Measurements from ENCODE around the gene TPM2.

The TPM2 gene

GRCh38 chr9:35710818-35711500 is 21.2 kb upstream of the TPM2 start:
- TF ChIP-seq CTCF (IDR thresholded peaks at IDR 0.05; ENCODE audit: low read depth, low read length): no peak
- peaks cover 82% of the 10 kb centered on the region for H3K36me3 ChIP-seq
- no peaks in the 10 kb centered on the region for H3K27me3 ChIP-seq
- DNase-seq: no peak
- H3K4me1 ChIP-seq: no peaks in the 10 kb centered on the region
- H3K9me3 ChIP-seq: no peaks in the 10 kb centered on the region
- H3K4me3 ChIP-seq (ENCODE audit: low read depth, low read length): no peak overlapping the region

DNA sequence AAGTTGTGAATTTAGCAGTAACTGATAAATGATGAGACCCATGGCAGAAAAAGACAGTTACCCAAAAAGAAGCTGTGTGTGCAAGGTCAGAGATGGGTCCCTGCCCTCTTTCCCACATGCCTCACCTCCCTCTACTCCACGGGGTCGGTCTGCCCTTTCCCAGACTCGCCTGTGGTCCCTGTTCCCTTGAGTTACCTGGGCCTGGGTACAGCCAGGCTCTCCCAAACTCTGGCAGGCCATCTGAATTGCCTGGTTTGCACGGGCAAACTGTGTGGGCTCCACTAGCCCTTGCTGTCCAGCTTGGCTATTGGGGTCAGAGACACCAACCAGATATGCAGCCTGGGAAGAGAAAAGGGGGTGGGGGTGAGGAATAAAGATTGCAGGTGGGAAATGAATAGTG is 18.4 kb upstream of the TPM2 start:
- no peak for DNase-seq

DNA sequence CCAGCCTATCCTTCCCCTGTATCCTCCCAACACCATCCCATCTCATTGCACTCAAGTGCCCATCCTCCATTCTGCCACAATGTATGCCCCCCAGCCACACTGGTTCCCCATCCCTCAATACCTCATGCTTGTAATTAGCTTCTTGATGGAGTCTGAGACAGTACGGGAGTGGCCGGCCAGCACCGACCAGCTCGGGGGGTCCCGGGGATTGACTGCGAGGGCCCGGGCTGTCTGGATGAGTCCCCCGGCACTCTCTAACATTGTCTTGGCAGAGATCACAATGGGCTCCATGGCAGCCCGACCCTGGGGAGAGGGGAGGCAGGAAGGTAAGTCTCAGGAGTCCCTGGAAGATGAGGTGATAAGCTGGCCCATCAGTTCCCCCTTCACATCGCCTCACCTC is 17.2 kb upstream of the TPM2 start:
- no peaks in the 10 kb centered on the region for H3K4me1 ChIP-seq
- H3K9me3 ChIP-seq: no peaks in the 10 kb centered on the region
- no peak for TF ChIP-seq CTCF (IDR thresholded peaks at IDR 0.05; ENCODE audit: low read depth, low read length)
- peaks cover 91% of the 10 kb centered on the region for H3K36me3 ChIP-seq
- no peaks in the 10 kb centered on the region for H3K27me3 ChIP-seq
- DNase-seq: no peak
- H3K4me3 ChIP-seq (ENCODE audit: low read depth, low read length): no peak overlapping the region

More for the DNA sequence above, 18.4 kb upstream of the TPM2 start:
- H3K4me1 ChIP-seq: no peaks in the 10 kb centered on the region
- no peaks in the 10 kb centered on the region for H3K27me3 ChIP-seq
- no peaks in the 10 kb centered on the region for H3K9me3 ChIP-seq
- H3K4me3 ChIP-seq (ENCODE audit: low read depth, low read length): no peak overlapping the region
- H3K36me3 ChIP-seq: peaks cover 88% of the 10 kb centered on the region
- no peak for TF ChIP-seq CTCF (IDR thresholded peaks at IDR 0.05; ENCODE audit: low read depth, low read length)

- TF ChIP-seq CTCF (IDR thresholded peaks at IDR 0.05; ENCODE audit: low read depth, low read length): no peak
- H3K4me1 ChIP-seq: no peaks in the 10 kb centered on the region
- no peaks in the 10 kb centered on the region for H3K27me3 ChIP-seq
- no peak for DNase-seq
- H3K4me3 ChIP-seq (ENCODE audit: low read depth, low read length): no peak overlapping the region
- H3K9me3 ChIP-seq: no peaks in the 10 kb centered on the region
- peaks cover 91% of the 10 kb centered on the region for H3K36me3 ChIP-seq
These were observed 16.2 kb upstream of the TPM2 start for GRCh38 chr9:35705836-35706430.

- TF ChIP-seq CTCF (IDR thresholded peaks at IDR 0.05; ENCODE audit: low read depth, low read length): no peak
- peaks cover 91% of the 10 kb centered on the region for H3K36me3 ChIP-seq
- H3K27me3 ChIP-seq: no peaks in the 10 kb centered on the region
- DNase-seq: no peak
- no peaks in the 10 kb centered on the region for H3K9me3 ChIP-seq
- H3K4me3 ChIP-seq (ENCODE audit: low read depth, low read length): no peak overlapping the region
- H3K4me1 ChIP-seq: no peaks in the 10 kb centered on the region
These were observed 15.6 kb upstream of the TPM2 start for GRCh38 chr9:35705372-35705771.

DNA sequence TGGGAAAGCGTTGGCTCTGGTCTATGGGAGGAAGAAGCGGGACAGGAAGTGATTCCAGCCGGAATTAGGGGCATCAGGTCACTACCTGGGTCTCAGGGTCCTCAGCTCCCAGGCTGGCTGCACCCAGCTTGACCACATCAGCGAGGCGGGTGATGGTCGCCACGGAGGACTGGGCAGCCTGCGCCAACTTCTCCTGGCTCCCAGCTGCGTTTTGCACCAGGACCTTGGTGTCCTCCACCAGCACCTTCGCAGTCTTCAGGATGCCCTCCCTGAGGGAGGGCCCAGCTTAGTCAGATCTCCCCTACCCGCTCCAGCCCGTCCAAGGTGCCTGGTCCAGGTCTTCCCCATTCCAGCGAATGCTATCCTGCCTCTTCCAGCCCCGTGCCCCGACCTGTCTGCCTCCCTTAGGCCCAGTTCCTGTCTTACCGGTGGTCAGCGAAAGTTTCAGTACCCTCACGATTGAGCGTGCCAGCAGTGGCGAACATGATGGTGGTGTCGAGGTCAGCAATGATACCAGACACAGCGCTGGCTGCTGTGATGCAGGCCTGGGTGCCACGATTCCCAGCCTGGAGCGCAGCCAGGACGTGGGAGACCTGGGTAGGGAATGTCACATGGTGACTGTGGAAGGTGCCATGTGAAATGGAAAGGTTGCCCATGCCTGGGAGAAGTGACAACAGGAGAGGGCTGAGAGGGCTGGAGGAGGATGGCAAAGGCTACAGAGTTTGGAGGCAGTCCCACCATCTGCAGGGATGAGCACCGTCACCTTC is 14.4 kb upstream of the TPM2 start:
- Histone ChIP-seq H3K27me3 (no peaks in the 10 kb centered on the region), H3K4me3 (ENCODE audit: low read depth, low read length) (no peak overlapping the region), H3K4me1 (no peaks in the 10 kb centered on the region), H3K9me3 (no peaks in the 10 kb centered on the region), H3K36me3 (peaks cover 98% of the 10 kb centered on the region)
- TF ChIP-seq CTCF (IDR thresholded peaks at IDR 0.05; ENCODE audit: low read depth, low read length): no peak
- no peak for DNase-seq

Data from BE2C (cell line).